Endothelial cell of umbilical vein (primary cell): Measurements from ENCODE around the gene GIMAP7.

Source experiments
- EZH2 ChIP-seq: IDR thresholded peaks from 2 replicates; pipeline ENCODE4 v1.6.1; 2012; ENCODE audit warnings: borderline replicate concordance, low read depth, mild to moderate bottlenecking, moderate library complexity, low read length, inconsistent platforms; ENCODE audit not compliant: severe bottlenecking
- FOS ChIP-seq: IDR thresholded peaks from 2 replicates; pipeline ENCODE4 v1.6.1; 2011; ENCODE audit warnings: mild to moderate bottlenecking, low read length, moderate library complexity, borderline replicate concordance; ENCODE audit not compliant: insufficient read depth
- JUN ChIP-seq: IDR thresholded peaks from 2 replicates; pipeline ENCODE4 v1.6.1; 2011; ENCODE audit warnings: borderline replicate concordance, low read depth; ENCODE audit not compliant: insufficient read length, insufficient read depth
- MAX ChIP-seq: IDR thresholded peaks from 2 replicates; pipeline ENCODE4 v1.6.1; 2011; ENCODE audit not compliant: insufficient read depth, insufficient read length
- POLR2A ChIP-seq: IDR thresholded peaks from 2 replicates; pipeline ENCODE4 v1.6.1; 2012; ENCODE audit warnings: low read depth, mild to moderate bottlenecking, control low read depth, low read length
- POLR2AphosphoS5 ChIP-seq: IDR thresholded peaks from 2 replicates; pipeline ENCODE4 v1.6.1; 2012; ENCODE audit warnings: low read depth, mild to moderate bottlenecking, control low read depth, low read length, moderate library complexity; ENCODE audit not compliant: insufficient read depth
- TF ChIP-seq, protein P1 (sequence below), 2 donors: IDR thresholded peaks; 1 replicate in 1 of 2; 2 replicates in 1 of 2; pipeline ENCODE4 v1.5.1; 2011; ENCODE audit warnings: low read length in 2 of 2, mild to moderate bottlenecking in 2 of 2, moderate library complexity in 2 of 2, control low read depth in 1 of 2, inconsistent platforms in 1 of 2, low read depth in 1 of 2; ENCODE audit not compliant: insufficient read depth in 1 of 2; ENCODE audit errors: extremely low read depth in 1 of 2

GRCh38 chr7:150481186-150481920, 33.3 kb upstream of the GIMAP7 start:
- TF ChIP-seq, protein P1, sequence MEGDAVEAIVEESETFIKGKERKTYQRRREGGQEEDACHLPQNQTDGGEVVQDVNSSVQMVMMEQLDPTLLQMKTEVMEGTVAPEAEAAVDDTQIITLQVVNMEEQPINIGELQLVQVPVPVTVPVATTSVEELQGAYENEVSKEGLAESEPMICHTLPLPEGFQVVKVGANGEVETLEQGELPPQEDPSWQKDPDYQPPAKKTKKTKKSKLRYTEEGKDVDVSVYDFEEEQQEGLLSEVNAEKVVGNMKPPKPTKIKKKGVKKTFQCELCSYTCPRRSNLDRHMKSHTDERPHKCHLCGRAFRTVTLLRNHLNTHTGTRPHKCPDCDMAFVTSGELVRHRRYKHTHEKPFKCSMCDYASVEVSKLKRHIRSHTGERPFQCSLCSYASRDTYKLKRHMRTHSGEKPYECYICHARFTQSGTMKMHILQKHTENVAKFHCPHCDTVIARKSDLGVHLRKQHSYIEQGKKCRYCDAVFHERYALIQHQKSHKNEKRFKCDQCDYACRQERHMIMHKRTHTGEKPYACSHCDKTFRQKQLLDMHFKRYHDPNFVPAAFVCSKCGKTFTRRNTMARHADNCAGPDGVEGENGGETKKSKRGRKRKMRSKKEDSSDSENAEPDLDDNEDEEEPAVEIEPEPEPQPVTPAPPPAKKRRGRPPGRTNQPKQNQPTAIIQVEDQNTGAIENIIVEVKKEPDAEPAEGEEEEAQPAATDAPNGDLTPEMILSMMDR (IDR thresholded peaks at IDR 0.05; ENCODE audit: extremely low read depth in 1 of 2, insufficient read depth in 1 of 2, low read depth in 1 of 2, low read length in 2 of 2) = no peak
- TF ChIP-seq MAX (no peak), POLR2A (no peak), POLR2AphosphoS5 (no peak), JUN (no peak), EZH2 (no peak), FOS (no peak)
